ENCODE measurements around the gene BBS9. TPM values are rescaled to one million over a fixed set of nuclear protein-coding genes. Genes with fewer than 3 reads are reported as not detected.

BBS9 gene
- total RNA-seq, 4 donors from 2014 or later = 8.6 to 22.5 (median 15.8) TPM

- no peaks in the 10 kb centered on the region for H3K36me3 ChIP-seq
- TF ChIP-seq CTCF (IDR thresholded peaks at IDR 0.05) = no peak
- TF ChIP-seq EP300 (IDR thresholded peaks at IDR 0.05; ENCODE audit: low read depth) = no peak
- TF ChIP-seq POLR2A (IDR thresholded peaks at IDR 0.05) = no peak
- no peak for TF ChIP-seq POLR2AphosphoS5 (IDR thresholded peaks at IDR 0.05)
- DNase-seq = no peak
- no peak overlapping the region for H3K4me3 ChIP-seq
- intact Hi-C loops (cut with DNase I; ENCODE audit: low total_unique reads) = no loop called here
- 93 to 97% methylated on average over 4 to 6 of the region's 6 CpGs for WGBS, 2 donors (ENCODE audit: low coverage in 1 of 2)
- in situ Hi-C loops (cut with MboI; ENCODE audit: low pct_ligation_motif_present in 1 of 4, low pct_unique_long_range_greater_than_20kb in 1 of 4, low sequenced_read_pairs in 3 of 4) = no loop called here
- no peaks in the 10 kb centered on the region for H3K27me3 ChIP-seq
- no peaks in the 10 kb centered on the region for H3K9me3 ChIP-seq
- H3K27ac ChIP-seq = no peak overlapping the region
- no peaks in the 10 kb centered on the region for H3K4me1 ChIP-seq
These were observed 374.9 kb downstream of the BBS9 start for GRCh38 chr7:33504266-33504665.

- H3K9me3 ChIP-seq = no peaks in the 10 kb centered on the region
- no peaks in the 10 kb centered on the region for H3K36me3 ChIP-seq
- 92 to 96% methylated on average over 3 of the region's 3 CpGs for WGBS, 2 donors (ENCODE audit: low coverage in 1 of 2)
These were observed 379.8 kb downstream of the BBS9 start for GRCh38 chr7:33509206-33509605.

GRCh38 chr7:33511778-33512177, 382.4 kb downstream of the BBS9 start:
- 71 to 80% methylated on average over 3 of the region's 3 CpGs for WGBS, 2 donors (ENCODE audit: low coverage in 1 of 2)
- in situ Hi-C loops (cut with MboI; ENCODE audit: low pct_ligation_motif_present in 1 of 4, low pct_unique_long_range_greater_than_20kb in 1 of 4, low sequenced_read_pairs in 3 of 4) (no loop called here), intact Hi-C loops (cut with DNase I; ENCODE audit: low total_unique reads) (no loop called here)
- H3K27me3 ChIP-seq = no peaks in the 10 kb centered on the region
- no peaks in the 10 kb centered on the region for H3K9me3 ChIP-seq
- TF ChIP-seq POLR2AphosphoS5 (IDR thresholded peaks at IDR 0.05) (no peak), CTCF (IDR thresholded peaks at IDR 0.05) (no peak), EP300 (IDR thresholded peaks at IDR 0.05; ENCODE audit: low read depth) (no peak), POLR2A (IDR thresholded peaks at IDR 0.05) (no peak)
- H3K4me3 ChIP-seq = no peak overlapping the region
- no peak for DNase-seq
- no peak overlapping the region for H3K27ac ChIP-seq
- H3K4me1 ChIP-seq = no peaks in the 10 kb centered on the region
- H3K36me3 ChIP-seq = no peaks in the 10 kb centered on the region

More at GRCh38 chr7:33509206-33509605, 379.8 kb downstream of the BBS9 start:
- Histone ChIP-seq H3K27ac (no peak overlapping the region), H3K4me1 (no peaks in the 10 kb centered on the region), H3K27me3 (no peaks in the 10 kb centered on the region), H3K4me3 (no peak overlapping the region)
- intact Hi-C loops (cut with DNase I; ENCODE audit: low total_unique reads) = no loop called here
- no peak for DNase-seq
- in situ Hi-C loops (cut with MboI; ENCODE audit: low pct_ligation_motif_present in 1 of 4, low pct_unique_long_range_greater_than_20kb in 1 of 4, low sequenced_read_pairs in 3 of 4) = no loop called here
- TF ChIP-seq CTCF (IDR thresholded peaks at IDR 0.05) = no peak
- no peak for TF ChIP-seq POLR2A (IDR thresholded peaks at IDR 0.05)
- no peak for TF ChIP-seq POLR2AphosphoS5 (IDR thresholded peaks at IDR 0.05)
- no peak for TF ChIP-seq EP300 (IDR thresholded peaks at IDR 0.05; ENCODE audit: low read depth)

GRCh38 chr7:33516568-33516967, 387.2 kb downstream of the BBS9 start:
- in situ Hi-C loops (cut with MboI; ENCODE audit: low pct_ligation_motif_present in 1 of 4, low pct_unique_long_range_greater_than_20kb in 1 of 4, low sequenced_read_pairs in 3 of 4) (no loop called here), intact Hi-C loops (cut with DNase I; ENCODE audit: low total_unique reads) (no loop called here)
- Histone ChIP-seq H3K4me3 (no peak overlapping the region), H3K27me3 (no peaks in the 10 kb centered on the region), H3K9me3 (no peaks in the 10 kb centered on the region), H3K36me3 (no peaks in the 10 kb centered on the region), H3K27ac (no peak overlapping the region), H3K4me1 (no peaks in the 10 kb centered on the region)
- no peak for DNase-seq
- no peak for TF ChIP-seq POLR2AphosphoS5 (IDR thresholded peaks at IDR 0.05)
- no peak for TF ChIP-seq POLR2A (IDR thresholded peaks at IDR 0.05)
- TF ChIP-seq EP300 (IDR thresholded peaks at IDR 0.05; ENCODE audit: low read depth) = no peak
- TF ChIP-seq CTCF (IDR thresholded peaks at IDR 0.05) = no peak
- 71 to 100% methylated on average over 1 of the region's 1 CpG for WGBS, 2 donors (ENCODE audit: low coverage in 1 of 2)
